ENCODE measurements around the gene NAPG. TPM values are rescaled to one million over a fixed set of nuclear protein-coding genes. Genes with fewer than 3 reads are reported as not detected.
"Not testable (repeated sequence)": the region's sequence is repeated elsewhere in the genome, so short reads cannot be mapped to it uniquely, and the experiment has no call there.

Gene NAPG
- total RNA-seq, 4 donors from 2014 or later = 13.8 to 29.6 (median 19.5) TPM

- not testable (repeated sequence) for H3K4me3 ChIP-seq, DNase-seq, H3K27me3 ChIP-seq, H3K9me3 ChIP-seq, H3K36me3 ChIP-seq, H3K4me1 ChIP-seq, H3K27ac ChIP-seq, ATAC-seq
- in situ Hi-C loops (cut with MboI; ENCODE audit: low sequenced_read_pairs in 4 of 4) = loop anchor here in 2 of 4 donors (25.0 kb wide), 1 partner anchor 1637 kb away; no protein-coding TSS in a partner anchor
- intact Hi-C loops (cut with DNase I; ENCODE audit: low total_unique reads) = loop anchor here (10.0 kb wide), 1 partner anchor 1634 kb away; no protein-coding TSS in a partner anchor
These were observed 74.9 kb downstream of the NAPG start for GRCh38 chr18:10600701-10601100.

Other genes starting within 250 kb of the NAPG start
- gene APCDD1, start 71.4 kb upstream of the NAPG start, total RNA-seq = 10 to 100 TPM in 2 of 4 donors, 1 to 10 TPM in 2; 4.6 to 13.0 (median 7.5) TPM